Activated CD4-positive, alpha-beta T cell treated with anti-CD3 and anti-CD28 coated beads, Interleukin-2, Interleukin-4, amounts not matched to agents 100 ng/mL and 50 ng/mL, durations not matched to agents 16 hours and 8 hours (primary cell): ENCODE results near the gene RNF212B.
A peak's percentile ranks its signal among the peaks of the same experiment; 100 is the strongest.
"Not testable (repeated sequence)": the region's sequence is repeated elsewhere in the genome, so short reads cannot be mapped to it uniquely, and the experiment has no call there.

Experiments used
- DNase-seq: peaks from one replicate; pipeline ENCODE4 v3.0.0-alpha.2; 2020; ENCODE audit warnings: low spot score

The RNF212B gene, protein sequence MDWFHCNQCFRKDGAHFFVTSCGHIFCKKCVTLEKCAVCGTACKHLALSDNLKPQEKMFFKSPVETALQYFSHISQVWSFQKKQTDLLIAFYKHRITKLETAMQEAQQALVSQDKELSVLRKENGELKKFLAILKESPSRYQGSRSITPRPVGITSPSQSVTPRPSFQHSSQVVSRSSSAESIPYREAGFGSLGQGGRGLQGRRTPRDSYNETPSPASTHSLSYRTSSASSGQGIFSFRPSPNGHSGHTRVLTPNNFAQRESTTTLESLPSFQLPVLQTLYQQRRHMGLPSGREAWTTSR

DNA sequence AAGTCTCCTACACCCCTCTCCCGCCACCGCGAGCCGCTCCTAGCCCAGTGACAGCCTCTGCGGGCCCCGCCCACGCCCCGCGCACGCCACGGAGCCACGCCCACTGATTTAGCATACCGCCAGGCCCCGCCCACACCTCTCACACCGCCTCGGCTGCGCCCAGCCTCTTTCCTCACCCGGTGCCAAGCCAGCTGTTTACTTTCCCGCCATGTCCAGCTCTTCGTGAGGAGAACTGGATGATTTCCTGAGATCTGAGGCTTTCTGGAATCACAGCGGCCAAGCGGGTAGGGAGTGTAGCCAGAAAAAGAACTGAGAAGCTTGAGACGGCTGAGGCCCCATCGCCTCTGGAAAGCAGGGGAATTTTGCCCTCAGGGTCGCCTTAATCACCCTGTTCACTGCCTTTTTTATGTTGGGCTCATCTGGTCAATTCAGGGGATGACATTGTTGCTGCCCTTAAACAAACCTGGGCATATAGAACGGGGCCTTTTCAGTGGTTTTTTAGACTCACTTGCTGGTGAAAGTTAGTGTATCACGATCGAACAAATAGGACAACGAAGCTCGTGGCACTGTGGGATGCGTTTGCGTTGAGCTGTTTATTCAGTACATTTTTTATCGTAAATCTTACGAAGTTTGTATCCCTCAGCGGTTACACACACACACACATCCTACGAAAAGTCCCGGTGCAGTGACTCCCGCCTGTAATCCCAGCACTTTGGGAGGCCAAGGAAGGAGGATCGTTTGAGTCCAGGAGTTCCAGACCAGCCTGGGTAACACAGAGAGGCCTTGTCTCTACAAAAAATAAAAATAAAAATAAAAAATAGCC, at the start of gene RNF212B:
TSS of gene RNF212B (plus strand) at position 165 of the 823 bp plus-strand sequence. CDS start 2,410 bp downstream, outside the sequence.
- DNase-seq: peak; percentile 75

DNA sequence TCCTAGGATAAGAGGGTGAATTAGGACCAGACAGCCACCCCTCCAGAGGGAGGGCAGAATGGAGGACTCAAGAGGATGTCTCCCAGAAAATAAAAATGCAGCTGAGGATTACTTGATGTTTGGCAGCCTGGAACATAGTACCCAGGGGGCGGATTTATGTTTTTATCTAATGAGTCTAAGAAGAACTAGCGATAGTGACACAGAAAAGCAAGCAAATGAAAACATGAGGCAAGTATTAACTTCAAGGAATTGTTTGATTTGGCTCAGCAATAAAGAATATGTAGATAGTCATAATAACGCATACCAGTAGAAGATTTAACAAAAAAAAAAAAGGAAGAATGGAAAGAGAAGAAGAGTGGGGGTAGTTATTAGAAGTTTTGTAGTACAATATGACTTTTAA, 44.3 kb upstream of the RNF212B start:
- no peak for DNase-seq

DNA sequence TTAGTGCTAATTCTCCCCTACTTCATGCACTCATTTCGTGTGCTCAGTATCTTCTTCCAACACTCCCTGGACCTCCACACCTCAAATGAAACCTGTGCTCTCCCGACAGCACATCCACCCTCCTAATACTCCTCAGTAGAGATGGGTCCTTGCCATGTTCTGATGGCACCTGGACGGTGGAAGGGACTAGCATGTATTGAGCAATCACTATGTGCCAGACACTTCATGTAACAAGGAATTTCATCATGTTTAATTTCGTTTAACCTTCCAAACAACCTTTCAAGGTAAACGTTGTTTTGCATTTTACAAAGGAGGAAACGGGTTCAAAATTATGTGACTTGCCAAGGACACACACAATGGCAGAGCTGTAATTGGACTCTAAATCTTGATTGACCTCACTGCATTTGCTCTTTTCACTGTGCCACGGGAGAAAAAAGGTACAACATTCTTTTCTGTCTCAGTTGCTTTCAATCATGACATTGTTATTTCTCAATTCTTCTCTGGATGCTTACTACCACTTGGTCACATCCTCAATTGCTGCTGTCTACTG, 42.1 kb upstream of the RNF212B start:
- DNase-seq: no peak

DNA sequence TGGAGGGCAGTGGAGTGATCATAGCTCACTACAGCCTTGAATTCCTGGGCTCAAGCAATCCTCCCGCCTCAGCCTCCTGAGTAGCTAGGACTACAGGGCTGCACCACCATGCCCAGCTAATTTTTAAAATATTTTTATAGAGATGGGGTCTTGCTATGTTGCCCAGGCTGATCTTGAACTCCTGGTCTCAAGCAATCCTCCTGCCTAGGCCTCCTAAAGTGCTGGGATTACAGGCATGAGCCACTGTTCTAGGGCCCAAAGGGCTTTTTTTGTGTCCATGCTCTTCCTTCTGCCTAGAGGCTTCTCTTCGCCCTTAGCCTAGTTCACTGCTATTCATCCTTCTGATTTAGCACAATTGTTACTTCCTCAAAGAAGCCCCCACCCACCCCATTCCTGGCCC, 41.2 kb upstream of the RNF212B start:
- not testable (repeated sequence) for DNase-seq

DNA sequence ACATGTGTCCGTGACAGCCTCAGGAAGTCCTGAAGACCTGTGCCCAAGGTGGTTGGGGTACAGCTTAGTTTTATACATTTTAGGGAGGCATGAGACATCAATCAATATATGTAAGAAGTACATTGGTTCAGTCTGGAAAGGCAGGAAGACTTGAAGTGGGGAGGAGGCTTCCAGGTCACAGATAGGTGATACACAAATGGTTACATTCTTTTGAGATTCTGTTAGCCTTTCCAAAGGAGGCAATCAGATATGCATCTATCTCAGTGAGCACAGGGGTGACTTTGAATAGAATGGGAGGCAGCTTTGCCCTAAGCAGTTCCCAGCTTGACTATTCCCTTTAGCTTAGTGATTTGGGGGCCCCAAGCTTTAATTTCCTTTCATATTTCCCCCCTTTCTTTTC, 38.6 kb upstream of the RNF212B start:
- DNase-seq: not testable (repeated sequence)

DNA sequence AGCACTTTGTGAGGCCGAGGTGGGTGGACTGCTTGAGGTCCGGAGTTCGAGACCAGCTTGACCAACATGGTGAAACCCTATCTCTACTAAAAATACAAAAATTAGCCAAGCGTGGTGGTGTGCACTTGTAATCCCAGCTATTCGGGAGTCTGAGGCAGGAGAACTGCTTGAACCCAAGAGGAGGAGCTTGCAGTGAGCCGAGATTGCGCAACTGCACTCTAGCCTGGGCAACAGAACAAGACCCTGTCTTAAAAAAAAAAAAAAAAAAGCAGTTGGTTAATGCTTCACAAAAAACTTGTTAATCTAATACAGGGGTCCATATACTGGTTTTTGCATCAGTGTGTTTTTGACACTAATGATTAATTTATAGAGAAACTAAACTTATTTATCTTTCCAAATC, 35.7 kb upstream of the RNF212B start:
- no peak for DNase-seq

DNA sequence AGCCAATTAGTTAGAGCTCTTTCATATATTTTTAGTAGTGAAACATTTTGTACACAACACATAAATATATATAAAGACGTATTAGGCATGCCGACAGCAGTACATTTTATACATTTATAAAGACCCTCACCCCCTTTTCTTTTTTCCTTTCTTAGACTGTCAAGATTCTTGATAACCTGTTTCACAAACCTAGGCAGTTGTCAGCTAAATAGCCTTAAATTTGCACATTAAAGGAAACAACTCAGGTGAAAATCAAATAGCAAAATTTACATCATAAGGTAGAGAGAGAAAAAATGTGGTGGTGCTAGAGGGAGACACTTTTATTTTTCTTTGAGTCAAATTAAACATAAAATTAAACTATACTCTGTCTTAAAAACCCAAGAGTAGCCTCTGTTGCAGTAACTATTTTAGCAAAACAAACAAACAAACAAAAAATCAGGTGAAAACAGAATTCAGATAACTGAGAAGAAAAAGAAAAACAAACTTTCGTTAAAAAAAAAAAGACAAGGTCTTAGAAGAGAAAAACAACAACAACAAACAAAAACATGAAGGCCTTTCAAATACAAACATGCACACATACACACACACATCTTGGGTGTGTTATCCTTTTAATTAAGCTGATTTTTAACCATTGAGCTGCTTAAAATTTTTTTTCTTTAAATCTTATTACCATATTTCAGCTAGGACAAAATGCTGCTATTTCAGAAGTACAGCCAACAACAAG, 31.2 kb upstream of the RNF212B start:
- DNase-seq: no peak

DNA sequence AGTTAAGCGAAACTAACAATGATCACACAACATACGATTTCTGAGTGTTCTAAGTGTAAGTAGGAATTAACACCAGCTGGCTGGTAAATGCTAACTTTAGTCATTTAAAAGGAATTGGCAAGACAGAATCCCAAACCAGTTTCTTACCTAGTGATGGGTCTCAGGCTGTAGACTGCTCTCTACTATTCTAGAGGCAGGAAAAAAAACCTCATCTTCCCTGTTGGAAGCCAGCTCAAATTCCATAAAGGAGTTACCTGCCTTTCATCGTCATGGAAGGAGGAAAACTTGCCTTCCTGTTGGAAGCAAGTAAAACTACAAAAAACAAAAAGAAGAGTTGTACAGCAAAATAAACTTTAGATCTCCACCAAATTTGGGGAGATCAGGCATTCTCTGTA, 30.6 kb upstream of the RNF212B start:
- DNase-seq: no peak

DNA sequence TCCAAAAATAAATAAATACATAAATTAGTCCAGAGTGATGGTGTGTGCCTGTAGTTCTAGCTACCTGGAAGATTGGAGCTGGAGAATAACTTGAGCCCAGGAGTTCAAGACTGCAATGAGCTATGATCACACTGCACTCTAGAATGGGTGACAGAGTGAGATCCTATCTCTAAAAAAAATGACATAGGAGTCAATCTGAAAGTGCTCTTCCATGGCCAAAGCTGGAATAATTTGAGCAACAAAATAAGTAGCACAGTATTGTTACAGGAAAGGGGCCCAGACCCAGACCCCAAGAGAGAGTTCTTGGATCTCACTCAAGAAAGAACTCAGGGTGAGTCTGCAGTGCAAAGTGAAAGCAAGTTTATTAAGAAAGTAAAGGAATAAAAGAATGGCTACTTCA, 29.4 kb upstream of the RNF212B start:
- no peak for DNase-seq

DNA sequence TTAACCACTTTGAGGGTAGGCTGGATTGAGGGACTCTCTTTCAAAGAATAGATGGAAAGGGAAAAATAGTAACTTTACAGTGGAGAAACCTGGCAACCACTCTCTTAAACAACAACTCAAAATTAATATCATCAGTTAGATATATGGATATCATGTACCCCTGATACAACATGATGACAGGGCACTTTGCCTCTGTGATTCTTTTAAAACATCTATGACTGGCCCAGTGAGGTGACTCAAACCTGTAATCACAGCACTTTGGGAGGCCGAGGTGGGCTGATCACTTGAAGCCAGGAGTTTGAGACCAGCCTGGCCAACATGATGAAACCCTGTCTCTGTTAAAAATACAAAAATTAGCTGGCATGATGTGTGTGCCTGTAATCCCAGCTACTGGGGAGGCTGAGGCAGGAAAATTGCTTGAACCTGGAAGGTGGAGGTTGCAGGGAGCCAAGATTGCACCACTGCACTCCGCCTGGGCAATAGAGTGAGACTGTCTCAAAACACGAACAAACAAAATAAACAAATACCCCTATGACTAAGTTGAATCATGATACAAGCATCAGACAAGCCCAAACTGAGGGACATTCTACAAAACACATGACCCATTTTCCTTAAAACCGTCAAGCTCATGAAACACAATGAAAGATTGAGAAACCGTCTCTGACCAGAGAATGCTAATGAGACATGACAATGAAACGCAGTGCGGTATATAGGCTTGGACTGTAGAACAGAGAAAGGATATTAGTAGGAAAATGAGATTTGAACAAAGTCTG, 27.9 kb upstream of the RNF212B start:
- DNase-seq: no peak

DNA sequence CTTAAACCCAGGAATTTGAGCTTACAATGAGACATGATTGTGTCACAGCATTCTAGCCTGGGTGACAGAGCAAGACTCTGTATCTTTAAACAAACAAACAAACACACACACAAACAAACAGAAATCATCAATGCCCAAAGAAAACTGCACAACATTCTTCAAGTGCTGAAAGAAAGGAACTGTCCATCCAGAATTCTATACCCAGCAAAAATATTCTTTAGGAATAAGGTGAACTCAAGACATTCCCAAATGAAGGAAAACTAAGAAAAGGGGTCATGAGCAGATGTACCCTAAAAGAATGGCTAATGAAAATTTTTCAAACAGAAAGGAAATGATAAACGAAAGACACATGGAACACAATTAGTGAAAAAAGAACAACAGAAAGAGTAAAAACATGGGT, 22.3 kb upstream of the RNF212B start:
- no peak for DNase-seq

DNA sequence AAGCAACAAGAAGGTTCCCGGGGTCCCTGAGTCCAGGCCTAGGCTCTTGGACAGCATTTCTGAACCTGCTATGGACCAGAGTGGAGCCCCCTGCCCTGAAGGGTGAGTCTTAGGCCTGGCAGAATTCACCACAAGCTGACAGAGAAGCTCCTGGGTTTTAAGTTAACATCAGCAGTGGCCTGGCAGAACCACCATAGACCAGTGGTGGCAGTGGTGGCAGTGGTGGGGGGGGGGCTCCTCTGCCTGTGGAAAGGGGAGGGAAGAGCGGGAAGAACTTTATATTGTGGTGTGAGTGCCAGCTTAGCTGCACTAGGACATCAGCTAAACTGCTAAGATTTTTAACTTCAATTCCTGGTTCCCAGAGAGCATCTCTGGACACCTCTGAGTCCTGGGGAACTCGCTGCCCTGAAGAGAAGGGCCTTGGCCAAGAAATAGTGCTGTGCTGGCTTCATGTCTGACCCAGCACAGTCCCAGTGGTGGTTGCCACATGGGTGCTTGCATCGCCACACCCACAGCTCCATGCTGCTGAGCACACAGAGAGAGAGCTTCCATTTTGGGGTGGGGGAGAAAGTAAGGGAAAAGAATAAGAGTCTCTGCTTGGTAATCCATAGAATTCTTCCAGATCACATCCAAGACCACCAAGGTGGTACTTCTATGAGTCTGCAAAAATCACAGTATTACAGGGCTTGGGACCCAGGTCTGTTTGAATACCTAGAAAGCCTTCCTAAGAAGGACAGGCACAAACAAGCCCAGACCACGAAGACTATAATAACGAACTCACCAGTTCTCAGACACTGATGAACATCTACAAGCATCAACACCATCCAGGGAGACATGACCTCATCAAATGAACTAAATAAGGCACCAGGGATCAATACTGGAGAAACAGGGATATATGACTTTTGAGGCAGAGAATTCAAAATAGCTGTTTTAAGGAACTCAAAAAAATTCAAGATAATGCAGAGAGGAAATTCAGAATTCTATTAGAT, 20.4 kb upstream of the RNF212B start:
- DNase-seq: no peak

DNA sequence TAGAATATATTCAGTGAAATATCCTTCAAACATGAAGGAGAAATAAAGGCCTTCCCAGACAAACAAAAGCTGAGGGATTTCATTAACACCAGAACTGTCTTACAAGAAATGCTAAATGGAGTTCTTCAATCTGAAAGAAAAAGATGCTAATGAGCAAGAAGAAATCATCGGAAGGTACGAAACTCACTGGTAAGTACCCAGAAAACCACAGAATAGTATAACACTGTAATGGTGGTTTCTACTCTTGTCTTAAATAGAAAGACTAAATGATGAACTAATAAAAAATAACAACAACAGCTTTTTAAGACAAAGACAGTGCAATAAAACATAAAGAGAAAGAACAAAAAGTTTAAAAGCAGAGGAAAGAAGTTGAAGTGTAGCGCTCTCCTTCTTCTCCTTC, 18.7 kb upstream of the RNF212B start:
- no peak for DNase-seq

DNA sequence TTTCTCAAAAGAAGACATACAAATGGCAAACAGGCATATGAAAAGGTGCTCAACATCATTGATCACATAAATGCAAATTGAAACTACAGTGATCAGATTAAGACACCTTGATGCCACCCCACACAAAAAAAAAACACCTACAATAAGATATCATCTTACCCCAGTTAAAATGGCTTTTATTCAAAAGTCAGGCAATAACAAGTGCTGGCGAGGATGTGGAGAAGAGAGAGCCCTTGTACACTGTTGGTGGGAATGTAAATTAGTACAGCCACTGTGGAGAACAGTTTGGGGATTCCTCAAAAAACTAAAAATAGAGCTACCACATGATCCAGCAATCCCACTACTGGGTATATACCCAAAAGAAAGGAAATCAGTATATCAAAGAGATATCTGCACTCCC, 12.8 kb upstream of the RNF212B start:
- not testable (repeated sequence) for DNase-seq

DNA sequence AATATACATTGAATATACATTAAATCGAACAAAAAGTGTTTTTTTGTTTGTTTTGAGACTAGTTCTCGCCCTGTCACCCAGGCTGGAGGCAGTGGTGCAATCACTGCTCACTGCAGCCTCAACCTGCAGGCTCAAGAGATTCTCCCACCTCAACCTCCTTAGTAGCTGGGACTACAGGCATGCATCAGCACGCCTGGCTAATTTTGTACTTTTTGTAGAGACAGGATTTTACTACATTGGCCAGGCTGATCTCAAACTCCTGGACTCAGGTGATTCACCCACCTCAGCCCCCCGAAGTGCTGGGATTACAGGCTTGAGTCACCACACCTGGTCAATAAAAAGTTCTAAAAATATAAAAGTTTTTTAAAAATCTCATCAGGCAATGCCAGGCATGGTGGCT, 10.2 kb upstream of the RNF212B start:
- DNase-seq: no peak

DNA sequence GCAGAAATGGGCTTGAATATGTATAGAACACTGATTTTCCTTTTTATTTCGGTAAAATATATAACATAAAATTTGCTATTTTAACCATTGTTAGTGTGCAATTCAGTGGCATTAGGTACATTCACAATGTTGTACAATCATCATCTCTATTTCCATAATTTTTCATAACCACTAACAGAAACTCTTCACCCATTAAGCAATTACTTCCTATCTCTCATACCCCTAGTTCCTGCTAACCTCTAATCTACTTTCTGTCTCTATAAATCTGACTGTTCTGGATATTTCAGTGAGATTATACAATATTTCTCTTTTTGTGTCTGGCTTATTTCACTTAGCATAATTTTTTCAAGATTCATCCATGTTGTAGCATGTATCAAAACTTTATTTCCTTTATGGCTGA, 8.9 kb upstream of the RNF212B start:
- no peak for DNase-seq

DNA sequence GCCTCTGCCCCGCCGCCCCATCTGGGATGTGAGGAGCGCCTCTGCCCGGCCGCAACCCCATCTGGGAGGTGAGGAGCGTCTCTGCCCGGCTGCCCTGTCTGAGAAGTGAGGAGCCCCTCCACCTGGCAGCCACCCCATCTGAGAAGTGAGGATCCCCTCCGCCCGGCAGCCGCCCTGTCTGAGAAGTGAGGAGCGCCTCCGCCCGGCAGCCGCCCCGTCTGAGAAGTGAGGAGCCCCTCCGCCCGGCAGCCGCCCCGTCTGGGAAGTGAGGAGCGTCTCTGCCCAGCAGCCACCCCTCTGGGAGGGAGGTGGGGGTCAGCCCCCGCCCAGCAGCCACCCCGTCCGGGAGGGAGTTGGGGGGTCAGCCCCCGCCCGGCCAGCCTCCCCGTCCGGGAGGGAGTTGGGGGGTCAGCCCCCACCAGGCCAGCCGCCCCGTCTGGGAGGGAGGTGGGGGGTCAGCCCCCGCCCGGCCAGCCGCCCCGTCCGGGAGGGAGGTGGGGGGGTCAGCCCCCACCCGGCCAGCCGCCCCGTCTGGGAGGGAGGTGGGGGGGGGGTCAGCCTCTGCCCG, 5.4 kb upstream of the RNF212B start:
- not testable (repeated sequence) for DNase-seq

DNA sequence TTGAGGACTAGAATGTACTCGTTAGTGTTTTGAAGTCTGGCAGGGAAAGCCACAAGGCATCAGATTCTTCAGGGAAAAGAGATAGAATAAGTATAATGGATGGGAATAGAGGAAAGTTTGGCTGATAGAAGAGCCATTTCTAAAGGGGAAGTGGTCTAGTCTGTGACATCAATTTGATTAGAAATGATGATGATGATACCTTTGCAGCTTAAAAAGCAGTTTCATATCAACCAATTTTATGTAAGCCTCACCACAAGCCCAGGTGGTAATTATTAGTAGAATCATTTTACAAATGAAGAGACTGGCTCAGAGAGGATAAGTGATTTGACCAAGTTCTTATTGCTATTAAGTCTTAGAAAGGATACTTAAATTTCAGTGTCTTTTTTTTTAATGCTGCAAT, 2.9 kb downstream of the RNF212B start:
- no peak for DNase-seq

DNA sequence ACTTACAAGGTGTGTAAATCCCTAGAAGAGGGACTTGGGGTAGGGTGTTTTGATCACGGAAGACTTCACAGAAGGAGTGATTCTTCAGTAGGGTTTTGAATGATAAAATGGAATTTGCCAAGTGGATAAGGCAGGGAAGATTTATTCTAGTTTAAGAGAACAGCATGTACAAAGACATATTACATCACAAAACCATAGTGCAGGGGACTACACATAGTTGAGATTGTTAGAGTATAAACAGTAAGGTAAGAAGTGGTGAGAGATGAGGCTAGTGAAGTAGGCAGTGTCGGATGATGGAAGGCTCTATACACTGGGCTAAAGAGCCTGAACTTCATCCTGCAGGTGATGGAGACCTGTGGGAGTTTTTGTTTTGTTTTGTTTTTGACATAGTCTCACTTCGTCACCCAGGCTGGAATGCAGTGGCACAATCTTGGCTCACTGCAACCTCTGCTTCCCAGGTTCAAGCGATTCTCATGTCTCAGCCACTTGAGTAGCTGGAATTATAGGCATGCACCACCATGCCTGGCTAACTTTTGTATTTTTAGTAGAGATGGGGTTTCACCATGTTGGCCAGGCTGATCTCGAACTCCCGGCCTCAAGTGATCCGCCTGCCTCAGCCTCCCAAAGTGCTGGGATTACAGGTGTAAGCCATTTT, 3.5 kb downstream of the RNF212B start:
- DNase-seq: not testable (repeated sequence)

DNA sequence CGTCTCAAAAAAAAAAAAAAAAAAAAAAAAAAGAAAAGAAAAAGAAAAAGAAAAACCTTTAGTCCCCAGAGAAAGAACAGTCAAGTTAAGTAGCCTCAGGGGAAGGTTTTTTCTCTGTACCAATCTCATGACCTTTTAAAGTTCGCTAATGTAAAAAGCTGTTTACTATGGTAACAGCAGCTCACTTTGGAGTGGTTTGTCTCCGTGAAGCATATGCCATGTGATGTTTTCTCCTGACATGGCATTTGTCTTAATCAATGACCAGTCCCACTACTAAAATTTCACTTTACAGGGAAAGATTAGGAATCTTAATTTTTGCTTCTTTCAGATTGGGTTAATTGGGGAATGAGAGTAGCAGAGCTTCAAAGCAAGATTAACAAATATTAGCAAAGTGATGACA, 4.3 kb downstream of the RNF212B start:
- no peak for DNase-seq
